Gastrocnemius medialis (tissue), 4 donors: ENCODE measurements around the gene LYST. TPM values are rescaled to one million over a fixed set of nuclear protein-coding genes. Genes with fewer than 3 reads are reported as not detected.

ENCODE experiments used
- ATAC-seq, 2 donors: fragments of 150-250 bp; one replicate each; pipeline ENCODE4 v1.9.1; 2016
- DNase-seq, 2 donors: peaks; one replicate each; pipeline ENCODE4 v3.0.0-alpha.2; 2019
- H3K27ac ChIP-seq, 4 donors: fragments of 200-600 bp; sonication (generic); 1 replicate in 1 of 4; 2 replicates in 3 of 4; pipeline ENCODE4 v1.5.1; 2016 to 2018; ENCODE audit warnings: mild to moderate bottlenecking in 2 of 4, moderate library complexity in 1 of 4
- H3K27me3 ChIP-seq, 3 donors: fragments of 200-600 bp; sonication (generic) in 2 of 3; 1 replicate in 1 of 3; 2 replicates in 2 of 3; pipeline versions ENCODE4 v1.5.1 to v1.6.0; 2016 to 2019; ENCODE audit warnings: mild to moderate bottlenecking in 1 of 3, moderate library complexity in 1 of 3
- H3K36me3 ChIP-seq, 2 donors: fragments of 200-600 bp; sonication (generic) in 1 of 2; one replicate each; pipeline ENCODE4 v1.5.1; 2017 to 2018
- H3K4me1 ChIP-seq, 2 donors: fragments of 200-600 bp; sonication (generic) in 1 of 2; one replicate each; pipeline ENCODE4 v1.5.1; 2016 to 2017; ENCODE audit warnings: mild to moderate bottlenecking in 2 of 2
- H3K4me3 ChIP-seq, 4 donors: fragments of 200-600 bp; sonication (generic) in 3 of 4; 1 replicate in 1 of 4; 2 replicates in 3 of 4; pipeline ENCODE4 v1.5.1; 2016 to 2019; ENCODE audit warnings: mild to moderate bottlenecking in 2 of 4
- H3K9me3 ChIP-seq, 3 donors: fragments of 200-600 bp; sonication (generic) in 2 of 3; 1 replicate in 1 of 3; 2 replicates in 2 of 3; pipeline ENCODE4 v1.5.1; 2016 to 2019
- CTCF ChIP-seq, 5 experiments: fragments of 450-650 bp in 3 of 5; fragments of 200-600 bp in 2 of 5; sonication (generic) in 2 of 5; IDR thresholded peaks in 4 of 5; conservative IDR thresholded peaks in 1 of 5; 1 replicate in 4 of 5; 2 replicates in 1 of 5; pipeline ENCODE4 v1.5.1; 2016 to 2019; ENCODE audit warnings: antibody characterized with exemption in 5 of 5, mild to moderate bottlenecking in 3 of 5, moderate library complexity in 3 of 5
- POLR2A ChIP-seq, 2 donors: fragments of 450-650 bp; IDR thresholded peaks; one replicate each; pipeline ENCODE4 v1.6.1; 2017; ENCODE audit warnings: antibody characterized with exemption in 2 of 2, mild to moderate bottlenecking in 2 of 2, moderate library complexity in 2 of 2
- in situ Hi-C, 4 donors: fragments of 200-750 bp; cut with MboI; loops; one replicate each; pipeline versions ENCODE4 v1.15.0 to v1.8.0; 2017; ENCODE audit warnings: low sequenced_read_pairs in 4 of 4
- intact Hi-C: fragments of 100-400 bp; cut with DNase I; formaldehyde crosslinking; loops from one replicate; pipeline ENCODE4 v1.15.1; 2023; ENCODE audit warnings: low total_unique reads
- total RNA-seq, 4 donors: library from RNA; depleted of rRNA; stranded (reverse); fragments of >200 nt; gene quantifications; one replicate each; pipeline versions ENCODE4 v1.1.0 to v1.2.3, GENCODE V29; 2016

LYST gene
- total RNA-seq, 4 donors from 2014 or later: 6.6 to 21.9 (median 10.7) TPM

GRCh38 chr1:235730007-235730406, 136.7 kb downstream of the LYST start:
- H3K27me3 ChIP-seq: no peaks in the 10 kb centered on the region
- in situ Hi-C loops (no loop called here), intact Hi-C loops (no loop called here)
- H3K4me1 ChIP-seq: no peaks in the 10 kb centered on the region
- no peak overlapping the region for H3K27ac ChIP-seq
- TF ChIP-seq CTCF (IDR thresholded peaks at IDR 0.05 in 4 of 5, conservative IDR thresholded peaks at IDR 0.05 in 1 of 5): no peak
- no peak for TF ChIP-seq POLR2A (IDR thresholded peaks at IDR 0.05)
- ATAC-seq (no peak), DNase-seq (no peak)
- peaks cover 0 to 23% of the 10 kb centered on the region in 2 donors for H3K36me3 ChIP-seq
- H3K9me3 ChIP-seq: no peaks in the 10 kb centered on the region
- no peak overlapping the region for H3K4me3 ChIP-seq

GRCh38 chr1:235726557-235726956, 140.1 kb downstream of the LYST start:
- Histone ChIP-seq H3K4me1 (no peaks in the 10 kb centered on the region), H3K27me3 (no peaks in the 10 kb centered on the region), H3K27ac (no peak overlapping the region), H3K9me3 (no peaks in the 10 kb centered on the region), H3K36me3 (peaks cover 0 to 46% of the 10 kb centered on the region in 2 donors), H3K4me3 (no peak overlapping the region)
- in situ Hi-C loops: no loop called here
- intact Hi-C loops: no loop called here
- no peak for DNase-seq
- TF ChIP-seq CTCF (IDR thresholded peaks at IDR 0.05 in 4 of 5, conservative IDR thresholded peaks at IDR 0.05 in 1 of 5) (no peak), POLR2A (IDR thresholded peaks at IDR 0.05) (no peak)
- no peak for ATAC-seq

- Histone ChIP-seq H3K27me3 (no peaks in the 10 kb centered on the region), H3K9me3 (no peaks in the 10 kb centered on the region), H3K27ac (no peak overlapping the region), H3K4me3 (no peak overlapping the region), H3K4me1 (no peaks in the 10 kb centered on the region), H3K36me3 (peaks cover 0 to 53% of the 10 kb centered on the region in 2 donors)
- DNase-seq (no peak), ATAC-seq (no peak)
- intact Hi-C loops (no loop called here), in situ Hi-C loops (no loop called here)
- no peak for TF ChIP-seq CTCF (IDR thresholded peaks at IDR 0.05 in 4 of 5, conservative IDR thresholded peaks at IDR 0.05 in 1 of 5)
- no peak for TF ChIP-seq POLR2A (IDR thresholded peaks at IDR 0.05)
These were observed 141.3 kb downstream of the LYST start for GRCh38 chr1:235725434-235725833.

- in situ Hi-C loops: no loop called here
- no peaks in the 10 kb centered on the region for H3K27me3 ChIP-seq
- intact Hi-C loops: no loop called here
These were observed 142.0 kb downstream of the LYST start for GRCh38 chr1:235724730-235725129.

More at GRCh38 chr1:235724730-235725129, 142.0 kb downstream of the LYST start:
- ATAC-seq (no peak), DNase-seq (no peak)
- Histone ChIP-seq H3K36me3 (peaks cover 0 to 57% of the 10 kb centered on the region in 2 donors), H3K4me1 (no peaks in the 10 kb centered on the region), H3K27ac (no peak overlapping the region), H3K9me3 (no peaks in the 10 kb centered on the region), H3K4me3 (no peak overlapping the region)
- no peak for TF ChIP-seq POLR2A (IDR thresholded peaks at IDR 0.05)
- TF ChIP-seq CTCF (IDR thresholded peaks at IDR 0.05 in 4 of 5, conservative IDR thresholded peaks at IDR 0.05 in 1 of 5): no peak
